Mucosa of gallbladder (tissue), 1 donor: ENCODE results near the gene INHBE. TPM values are rescaled to one million over a fixed set of nuclear protein-coding genes. Genes with fewer than 3 reads are reported as not detected.
A peak's percentile ranks its signal among the peaks of the same experiment; 100 is the strongest.

Source experiments
- DNase-seq: peaks from one replicate; pipeline ENCODE4 v3.0.0-alpha.2; 2020; ENCODE audit warnings: low spot score
- total RNA-seq: library from RNA; stranded (reverse); gene quantifications from one replicate; pipeline ENCODE4 v1.2.1, GENCODE V29; 2021
- donor health status: DM: no; HTN: no; CAD: no.

INHBE gene
- total RNA-seq, 1 donor from 2014 or later = 0.58 TPM

- peak; percentile 58 for DNase-seq
Observed at GRCh38 chr12:57461276-57461916, 6.3 kb downstream of the INHBE start.

- no peak for DNase-seq
Observed at GRCh38 chr12:57461917-57462250, 6.8 kb downstream of the INHBE start.

- DNase-seq = peak; percentile 85
Observed at GRCh38 chr12:57462251-57462911, 7.3 kb downstream of the INHBE start.

GRCh38 chr12:57462912-57463253 is 7.8 kb downstream of the INHBE start:
- no peak for DNase-seq

GRCh38 chr12:57464569-57464968 is 9.5 kb downstream of the INHBE start:
- no peak for DNase-seq

- DNase-seq = no peak
Observed at GRCh38 chr12:57465030-57465746, 10.1 kb downstream of the INHBE start.

GRCh38 chr12:57465747-57466505 is 10.8 kb downstream of the INHBE start:
- DNase-seq = no peak

GRCh38 chr12:57467212-57467874 is 12.2 kb downstream of the INHBE start:
- DNase-seq = no peak

- DNase-seq = no peak
Observed at GRCh38 chr12:57467915-57468314, 12.8 kb downstream of the INHBE start.

- DNase-seq = no peak
Observed at GRCh38 chr12:57469296-57470164, 14.4 kb downstream of the INHBE start.

GRCh38 chr12:57470286-57470969 is 15.3 kb downstream of the INHBE start:
- DNase-seq = no peak

GRCh38 chr12:57470970-57471656 is 16.0 kb downstream of the INHBE start:
- DNase-seq = no peak

- DNase-seq = no peak
Observed at GRCh38 chr12:57471661-57472060, 16.6 kb downstream of the INHBE start.

- no peak for DNase-seq
Observed at GRCh38 chr12:57472391-57472790, 17.3 kb downstream of the INHBE start.

GRCh38 chr12:57473392-57473791 is 18.3 kb downstream of the INHBE start:
- DNase-seq = no peak

- DNase-seq = no peak
Observed at GRCh38 chr12:57473886-57474285, 18.8 kb downstream of the INHBE start.

GRCh38 chr12:57474430-57474829 is 19.3 kb downstream of the INHBE start:
- DNase-seq = no peak

- no peak for DNase-seq
Observed at GRCh38 chr12:57474862-57475261, 19.8 kb downstream of the INHBE start.

- DNase-seq = no peak
Observed at GRCh38 chr12:57475271-57476161, 20.4 kb downstream of the INHBE start.
